ENCODE results near the gene ANO10.

Gene ANO10

GRCh38 chr3:43347774-43348173 is 274.0 kb downstream of the ANO10 start:
- no peak for DNase-seq (ENCODE audit: low spot score)

- DNase-seq (ENCODE audit: low spot score): no peak
These were observed 274.6 kb downstream of the ANO10 start for GRCh38 chr3:43346978-43347749.

- DNase-seq (ENCODE audit: low spot score): peak; percentile 61
These were observed 275.9 kb downstream of the ANO10 start for GRCh38 chr3:43345877-43346276.

GRCh38 chr3:43345246-43345645 is 276.6 kb downstream of the ANO10 start:
- DNase-seq (ENCODE audit: low spot score): no peak

GRCh38 chr3:43344520-43344919 is 277.3 kb downstream of the ANO10 start:
- DNase-seq (ENCODE audit: low spot score): no peak

- DNase-seq (ENCODE audit: low spot score): no peak
These were observed 278.0 kb downstream of the ANO10 start for GRCh38 chr3:43343815-43344214.

- DNase-seq (ENCODE audit: low spot score): no peak
These were observed 278.6 kb downstream of the ANO10 start for GRCh38 chr3:43343185-43343584.

- no peak for DNase-seq (ENCODE audit: low spot score)
These were observed 280.0 kb downstream of the ANO10 start for GRCh38 chr3:43341788-43342187.

- no peak for DNase-seq (ENCODE audit: low spot score)
These were observed 281.4 kb downstream of the ANO10 start for GRCh38 chr3:43340403-43340802.

- no peak for DNase-seq (ENCODE audit: low spot score)
These were observed 283.5 kb downstream of the ANO10 start for GRCh38 chr3:43338295-43338694.

GRCh38 chr3:43335799-43336198 is 286.0 kb downstream of the ANO10 start:
- DNase-seq (ENCODE audit: low spot score): no peak

- no peak for DNase-seq (ENCODE audit: low spot score)
These were observed 286.8 kb downstream of the ANO10 start for GRCh38 chr3:43334976-43335375.

GRCh38 chr3:43331381-43331780 is 290.4 kb downstream of the ANO10 start:
- no peak for DNase-seq (ENCODE audit: low spot score)

- no peak for DNase-seq (ENCODE audit: low spot score)
These were observed 290.8 kb downstream of the ANO10 start for GRCh38 chr3:43330981-43331380.

GRCh38 chr3:43328653-43329052 is 293.2 kb downstream of the ANO10 start:
- no peak for DNase-seq (ENCODE audit: low spot score)

GRCh38 chr3:43327582-43327979 is 294.2 kb downstream of the ANO10 start:
- no peak for DNase-seq (ENCODE audit: low spot score)

GRCh38 chr3:43326891-43327581 is 294.8 kb downstream of the ANO10 start:
- no peak for DNase-seq (ENCODE audit: low spot score)

GRCh38 chr3:43323541-43323940 is 298.3 kb downstream of the ANO10 start:
- no peak for DNase-seq (ENCODE audit: low spot score)

- no peak for DNase-seq (ENCODE audit: low spot score)
These were observed 301.5 kb downstream of the ANO10 start for GRCh38 chr3:43320288-43320687.

- DNase-seq (ENCODE audit: low spot score): no peak
These were observed 302.0 kb downstream of the ANO10 start for GRCh38 chr3:43319794-43320193.

- no peak for DNase-seq (ENCODE audit: low spot score)
These were observed 302.4 kb downstream of the ANO10 start for GRCh38 chr3:43319376-43319775.

- DNase-seq (ENCODE audit: low spot score): no peak
These were observed 304.1 kb downstream of the ANO10 start for GRCh38 chr3:43317461-43318316.
